Duodenal mucosa (tissue), 2 donors: ENCODE measurements around the gene DPAGT1.
"Not testable (repeated sequence)": the region's sequence is repeated elsewhere in the genome, so short reads cannot be mapped to it uniquely, and the experiment has no call there.

Source experiments
- H3K27ac ChIP-seq: one replicate; pipeline ENCODE4 v1.7.0; 2013; ENCODE audit warnings: low read depth, low read length
- H3K27me3 ChIP-seq, 2 donors: one replicate each; pipeline ENCODE4 v1.7.0; 2013; ENCODE audit warnings: low read length in 2 of 2, control low read depth in 1 of 2; ENCODE audit not compliant: insufficient read depth in 2 of 2, control insufficient read depth in 1 of 2
- H3K36me3 ChIP-seq, 2 donors: one replicate each; pipeline ENCODE4 v1.7.0; 2013; ENCODE audit warnings: low read length in 2 of 2, control low read depth in 1 of 2; ENCODE audit not compliant: insufficient read depth in 2 of 2, control insufficient read depth in 1 of 2
- H3K4me1 ChIP-seq, 2 donors: one replicate each; pipeline ENCODE4 v1.7.0; 2013; ENCODE audit warnings: low read length in 2 of 2, control low read depth in 1 of 2; ENCODE audit not compliant: insufficient read depth in 2 of 2, control insufficient read depth in 1 of 2
- H3K4me3 ChIP-seq, 2 donors: one replicate each; pipeline ENCODE4 v1.7.0; 2013; ENCODE audit warnings: low read length in 2 of 2, low read depth in 1 of 2
- H3K9ac ChIP-seq, 2 donors: one replicate each; pipeline ENCODE4 v1.7.0; 2013; ENCODE audit warnings: low read length in 2 of 2, low read depth in 1 of 2
- H3K9me3 ChIP-seq, 2 donors: one replicate each; pipeline ENCODE4 v1.7.0; 2013; ENCODE audit warnings: low read length in 2 of 2, control low read depth in 1 of 2; ENCODE audit not compliant: control insufficient read depth in 1 of 2

The DPAGT1 gene

DNA sequence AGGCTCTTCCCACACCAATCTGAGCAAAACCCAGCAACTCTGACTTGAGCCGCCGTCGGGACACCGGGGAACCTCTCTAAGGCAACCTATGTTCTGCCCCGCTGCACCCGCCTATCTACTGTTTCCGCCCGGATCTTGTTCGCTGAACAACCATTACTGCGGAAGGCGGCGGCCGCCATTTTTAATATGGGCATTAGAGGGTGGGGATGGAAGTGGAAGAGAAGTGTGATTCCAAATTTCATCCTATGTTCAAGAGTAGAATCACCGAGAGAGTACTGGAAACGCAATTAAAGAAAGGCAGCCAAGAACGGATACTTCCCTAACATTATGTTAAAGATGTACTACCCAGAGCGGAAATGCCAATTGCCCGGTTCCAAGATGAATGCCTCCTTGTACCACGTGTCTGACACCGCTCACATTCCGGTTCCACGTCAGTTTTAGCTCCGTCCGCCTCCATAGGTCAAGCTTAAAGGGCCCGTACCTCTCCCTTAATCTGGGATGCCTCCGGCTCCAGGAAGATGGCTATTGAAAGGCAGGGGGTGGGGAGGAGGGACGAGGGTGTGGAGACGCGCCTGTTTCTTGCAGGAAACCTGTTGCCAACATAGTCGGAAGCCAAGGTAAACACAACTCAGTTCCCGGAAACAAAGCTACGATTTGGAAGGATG, at the start of gene DPAGT1:
Gene DPAGT1 (minus strand): TSS at position 95 of the 665 bp plus-strand sequence. CDS start 198 bp downstream, outside the sequence.
- Histone ChIP-seq H3K4me3 (peak within 1 kb of the TSS; percentile 92 to 93), H3K9me3 (no peaks in the 10 kb centered on the region), H3K9ac (peak within 1 kb of the TSS; percentile 87 to 93), H3K4me1 (peaks cover 20 to 37% of the 10 kb centered on the region in 2 donors), H3K27me3 (no peaks in the 10 kb centered on the region), H3K36me3 (peaks cover 8 to 15% of the 10 kb centered on the region in 2 donors), H3K27ac (peak within 1 kb of the TSS; percentile 87)

DNA sequence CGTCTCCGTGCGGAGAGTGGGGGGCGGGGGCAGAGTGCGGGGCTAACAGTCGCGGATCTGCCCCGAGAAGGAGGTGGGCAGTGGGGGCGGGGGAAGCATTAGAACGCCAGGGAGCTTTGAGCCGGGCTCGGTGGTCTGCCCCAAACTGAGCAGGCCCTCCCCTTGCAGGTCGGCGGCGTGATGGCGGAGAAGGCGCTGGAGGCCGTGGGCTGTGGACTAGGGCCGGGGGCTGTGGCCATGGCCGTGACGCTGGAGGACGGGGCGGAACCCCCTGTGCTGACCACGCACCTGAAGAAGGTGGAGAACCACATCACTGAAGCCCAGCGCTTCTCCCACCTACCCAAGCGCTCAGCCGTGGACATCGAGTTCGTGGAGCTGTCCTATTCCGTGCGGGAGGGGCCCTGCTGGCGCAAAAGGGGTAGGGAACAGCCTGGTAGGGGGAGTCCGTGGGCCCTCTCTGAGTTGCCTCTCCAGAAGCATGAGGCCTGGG, 48.2 kb upstream of the DPAGT1 start:
- Histone ChIP-seq H3K9me3 (no peaks in the 10 kb centered on the region), H3K4me1 (peaks cover 10 to 12% of the 10 kb centered on the region in 2 donors), H3K9ac (no peak overlapping the region), H3K36me3 (no peaks in the 10 kb centered on the region), H3K4me3 (peak overlapping the region in 1 of 2 donors; percentile 65), H3K27me3 (peaks cover 33 to 35% of the 10 kb centered on the region in 2 donors), H3K27ac (no peak overlapping the region)

DNA sequence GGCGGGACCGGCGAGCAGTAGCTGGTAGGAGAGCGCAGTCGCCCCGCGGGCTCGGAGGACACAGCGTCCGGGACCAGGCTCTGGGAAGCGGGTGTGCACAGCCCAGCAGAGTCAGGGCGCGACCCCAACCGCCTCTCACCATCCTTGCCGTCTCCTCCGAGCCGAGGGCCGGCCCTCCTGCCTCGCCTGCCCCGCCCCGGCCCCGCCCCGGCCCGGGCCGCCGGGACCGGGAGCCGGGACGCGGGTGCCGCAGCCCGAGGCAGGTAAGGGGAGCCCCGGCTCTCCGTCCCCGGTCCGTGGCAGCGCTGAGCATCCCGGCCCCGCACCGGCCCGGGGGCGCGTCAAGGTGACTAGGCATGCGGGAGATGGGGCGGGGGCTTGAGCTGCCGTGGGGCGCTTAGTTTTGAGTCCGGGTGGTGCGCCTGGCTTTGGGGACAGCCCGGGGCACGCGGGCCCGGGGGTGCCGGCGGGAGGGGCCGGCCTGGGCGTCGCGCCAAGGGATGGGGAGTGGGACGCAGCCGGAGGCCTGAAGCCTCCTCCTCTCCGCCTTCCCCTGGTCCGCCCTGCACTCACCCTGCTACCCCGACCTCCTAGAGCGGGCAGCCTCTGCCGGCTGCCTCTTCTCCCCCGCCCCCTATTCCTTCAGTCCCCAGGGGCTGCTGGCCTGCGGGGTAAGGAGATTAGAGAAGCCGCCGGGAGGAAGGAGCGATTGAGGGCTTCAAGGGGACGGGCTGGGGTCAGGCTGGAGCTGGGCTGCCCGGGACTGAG, 47.5 kb upstream of the DPAGT1 start, which contains the start of gene ABCG4:
Gene ABCG4 (plus strand): TSS at position 35 of the 768 bp plus-strand sequence. CDS start 914 bp downstream, outside the sequence.
- peaks cover 10 to 12% of the 10 kb centered on the region in 2 donors for H3K4me1 ChIP-seq
- no peaks in the 10 kb centered on the region for H3K36me3 ChIP-seq
- peak within 1 kb of the TSS; percentile 60 to 65 for H3K4me3 ChIP-seq
- peaks cover 31 to 33% of the 10 kb centered on the region in 2 donors for H3K27me3 ChIP-seq
- H3K9ac ChIP-seq, result no peak within 1 kb of the TSS
- H3K9me3 ChIP-seq, result no peaks in the 10 kb centered on the region
- no peak within 1 kb of the TSS for H3K27ac ChIP-seq

DNA sequence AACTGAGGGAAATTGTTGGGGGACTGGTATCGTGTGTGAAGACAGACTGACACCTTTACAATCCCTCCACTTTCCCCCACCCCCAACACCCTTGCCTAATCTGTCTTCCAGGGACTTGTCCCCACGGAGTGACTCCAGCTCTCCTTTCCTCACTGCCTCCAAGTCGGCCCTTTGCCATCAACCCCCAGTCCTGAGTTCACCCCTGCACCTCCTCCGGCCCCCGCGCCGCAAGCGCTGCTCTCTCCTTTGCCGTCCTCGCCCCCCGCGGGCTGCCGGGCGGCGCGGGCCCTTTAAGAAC, 47.0 kb upstream of the DPAGT1 start:
- Histone ChIP-seq H3K27me3 (peaks cover 30 to 33% of the 10 kb centered on the region in 2 donors), H3K4me1 (peaks cover 10 to 12% of the 10 kb centered on the region in 2 donors), H3K9ac (no peak overlapping the region), H3K36me3 (no peaks in the 10 kb centered on the region), H3K9me3 (no peaks in the 10 kb centered on the region), H3K4me3 (peak overlapping the region; percentile 60 to 65), H3K27ac (no peak overlapping the region)

DNA sequence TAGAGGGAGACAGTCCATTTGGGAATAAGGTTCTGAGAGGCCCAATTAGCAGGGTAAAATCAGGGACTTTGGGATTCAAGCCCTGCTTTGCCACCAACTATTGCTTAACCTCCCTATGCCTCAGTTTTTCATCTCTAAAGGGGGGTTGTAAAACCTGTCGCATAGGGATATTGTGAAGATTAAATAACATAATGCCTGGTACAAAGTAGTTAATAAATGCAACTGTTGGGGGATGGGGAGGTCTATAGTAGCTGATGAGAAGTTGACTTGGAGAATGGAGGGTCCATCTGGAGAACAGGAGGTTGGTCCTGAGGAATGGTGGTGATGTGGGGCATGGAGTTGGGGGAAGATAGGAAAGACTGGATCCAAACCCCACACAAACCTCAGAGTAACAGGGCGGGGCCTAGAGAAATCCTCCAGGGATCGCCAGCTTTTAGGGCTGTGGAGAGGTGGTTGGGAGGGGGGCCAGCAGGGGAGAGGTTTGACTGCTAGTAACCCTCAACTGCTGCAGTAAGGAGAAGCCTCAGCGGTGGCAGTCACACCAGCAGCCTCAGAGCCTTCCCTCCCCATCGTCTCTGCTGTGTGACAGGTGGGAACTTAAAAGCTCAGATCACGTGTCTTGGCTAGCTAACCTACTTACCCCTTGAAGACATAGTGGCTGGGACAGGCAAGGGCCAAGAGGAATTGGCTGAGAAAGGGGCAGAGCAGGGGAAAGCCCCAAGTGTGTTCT, 46.1 kb upstream of the DPAGT1 start:
- peaks cover 10 to 12% of the 10 kb centered on the region in 2 donors for H3K4me1 ChIP-seq
- H3K36me3 ChIP-seq, result no peaks in the 10 kb centered on the region
- H3K9me3 ChIP-seq, result no peaks in the 10 kb centered on the region
- no peak overlapping the region for H3K27ac ChIP-seq
- H3K27me3 ChIP-seq, result peaks cover 30 to 33% of the 10 kb centered on the region in 2 donors
- H3K4me3 ChIP-seq, result no peak overlapping the region
- H3K9ac ChIP-seq, result no peak overlapping the region

DNA sequence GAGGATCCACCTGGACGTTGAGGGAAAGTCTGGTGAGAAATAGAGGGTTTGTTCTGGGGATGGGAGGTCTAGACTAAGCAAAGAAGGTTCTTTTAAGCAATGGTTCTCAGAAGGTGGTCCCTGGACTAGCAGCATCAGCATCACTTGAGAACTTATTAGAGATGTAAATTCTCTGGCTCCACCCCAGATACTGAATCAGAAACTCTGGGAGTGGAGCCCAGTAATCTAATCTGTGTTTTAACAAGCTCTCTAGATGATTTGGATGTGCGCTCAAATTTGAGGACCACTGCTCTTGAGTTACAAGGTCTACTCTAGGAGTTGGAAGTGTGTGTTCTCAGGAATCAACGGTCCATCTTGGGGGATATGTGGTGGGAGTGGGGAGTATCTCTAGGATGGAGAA, 43.9 kb upstream of the DPAGT1 start:
- peaks cover 29 to 30% of the 10 kb centered on the region in 2 donors for H3K27me3 ChIP-seq
- H3K27ac ChIP-seq, result no peak overlapping the region
- peaks cover 10 to 12% of the 10 kb centered on the region in 2 donors for H3K4me1 ChIP-seq
- H3K9me3 ChIP-seq, result no peaks in the 10 kb centered on the region
- no peak overlapping the region for H3K9ac ChIP-seq
- H3K36me3 ChIP-seq, result no peaks in the 10 kb centered on the region
- no peak overlapping the region for H3K4me3 ChIP-seq

DNA sequence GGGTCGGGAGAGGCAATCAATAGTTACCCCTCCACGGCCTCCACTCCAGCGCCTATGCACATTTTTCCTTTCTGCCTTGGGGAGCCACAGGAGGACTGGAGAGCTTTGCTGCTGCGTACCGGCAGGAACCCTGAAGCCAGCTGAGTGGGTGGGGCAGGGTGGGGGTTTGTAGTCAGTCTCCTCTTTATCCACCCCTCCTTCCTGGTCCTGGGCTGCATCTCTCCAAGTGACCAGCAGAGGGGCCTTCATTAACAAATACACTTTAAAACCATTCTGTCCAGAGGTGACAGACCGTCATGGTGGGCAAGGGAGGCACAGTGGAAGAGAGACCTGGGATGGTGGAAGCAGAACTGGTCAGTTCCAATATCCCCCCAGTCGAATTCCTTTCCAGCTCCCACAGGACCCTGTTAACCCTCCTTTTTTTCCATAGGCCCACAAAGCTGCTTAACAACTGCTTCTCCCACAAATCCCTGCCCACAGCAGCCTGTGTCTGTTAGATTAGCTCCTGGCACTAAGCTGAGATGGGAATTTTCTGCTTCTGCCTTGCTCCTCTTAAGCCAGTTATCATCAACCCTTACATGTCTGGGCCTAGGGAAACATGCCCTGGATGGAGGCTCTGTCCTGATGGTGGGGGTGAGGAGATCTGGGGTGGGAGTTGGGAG, 43.3 kb upstream of the DPAGT1 start:
- no peaks in the 10 kb centered on the region for H3K9me3 ChIP-seq
- H3K4me3 ChIP-seq, result no peak overlapping the region
- H3K27me3 ChIP-seq, result peaks cover 23 to 24% of the 10 kb centered on the region in 2 donors
- H3K9ac ChIP-seq, result no peak overlapping the region
- H3K4me1 ChIP-seq, result peaks cover 10 to 12% of the 10 kb centered on the region in 2 donors
- H3K36me3 ChIP-seq, result no peaks in the 10 kb centered on the region
- H3K27ac ChIP-seq, result no peak overlapping the region

DNA sequence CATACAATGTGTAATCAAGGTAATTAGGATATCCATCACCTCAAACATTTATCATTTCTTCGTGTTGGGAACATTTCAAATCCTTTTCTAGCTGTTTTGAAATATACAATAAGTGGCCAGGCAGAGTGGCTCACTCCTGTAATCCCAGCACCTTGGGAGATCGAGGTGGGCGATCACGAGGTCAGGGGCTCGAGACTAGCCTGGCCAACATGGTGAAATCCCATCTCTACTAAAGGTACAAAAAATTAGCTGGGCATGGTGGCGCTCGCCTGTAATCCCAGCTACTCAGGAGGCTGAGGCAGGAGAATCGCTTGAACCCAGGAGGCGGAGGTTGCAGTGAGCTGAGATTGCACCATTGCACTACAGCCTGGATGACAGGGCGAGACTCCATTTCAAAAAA, 37.6 kb upstream of the DPAGT1 start:
- H3K4me1 ChIP-seq, H3K36me3 ChIP-seq, H3K27me3 ChIP-seq, H3K27ac ChIP-seq, H3K4me3 ChIP-seq, H3K9ac ChIP-seq, H3K9me3 ChIP-seq: not testable (repeated sequence)

DNA sequence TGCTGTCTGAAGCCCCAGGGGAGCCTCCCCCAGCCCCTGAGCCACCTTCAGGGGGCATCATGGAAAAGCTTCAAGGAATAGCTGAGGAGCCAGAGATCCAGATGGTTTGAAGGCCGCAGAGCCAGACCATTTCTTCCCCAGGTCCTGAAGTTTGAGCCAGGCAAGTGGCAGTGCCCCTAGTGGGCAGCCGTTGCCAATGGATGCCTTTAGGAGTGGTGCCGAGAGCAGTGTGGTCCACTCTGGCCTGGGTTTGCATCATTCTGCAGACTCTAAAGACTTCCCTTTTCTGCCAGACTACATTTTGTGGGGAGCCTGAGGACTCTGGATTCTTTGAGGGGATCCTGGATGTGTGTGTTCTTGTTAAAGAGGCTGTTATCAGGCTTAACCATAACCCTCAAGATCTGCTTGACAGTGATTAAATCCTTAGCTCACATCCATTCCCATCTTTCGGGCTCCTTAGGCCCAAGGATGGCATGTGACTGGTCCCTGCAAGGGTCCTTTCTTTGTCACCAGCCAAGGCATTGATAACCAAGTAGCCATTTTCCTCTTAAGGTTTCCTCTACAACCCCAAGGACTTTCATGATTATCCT, 32.8 kb upstream of the DPAGT1 start:
- no peaks in the 10 kb centered on the region for H3K27me3 ChIP-seq
- H3K27ac ChIP-seq, result no peak overlapping the region
- no peaks in the 10 kb centered on the region for H3K4me1 ChIP-seq
- H3K4me3 ChIP-seq, result no peak overlapping the region
- H3K9ac ChIP-seq, result no peak overlapping the region
- no peaks in the 10 kb centered on the region for H3K9me3 ChIP-seq
- H3K36me3 ChIP-seq, result peaks cover 43 to 55% of the 10 kb centered on the region in 2 donors
